B cell (primary cell): ENCODE results near the gene PODNL1. TPM values are rescaled to one million over a fixed set of nuclear protein-coding genes. Genes with fewer than 3 reads are reported as not detected.

Experiments
- ATAC-seq: fragments of 200-7000 bp; cut with Tn5 transposase; one replicate; pipeline ENCODE4 v1.10.0; 2021; ENCODE audit warnings: low read depth, mild to moderate bottlenecking, moderate number of reproducible peaks, moderate library complexity
- CTCF ChIA-PET: fragments of 350-600 bp; sonication (Branson Sonifier 250); formaldehyde crosslinking; loops from one replicate; lab custom pipeline; 2021; ENCODE audit warnings: antibody characterized with exemption, inconsistent platforms; lab: Charles Lee
- POLR2A ChIA-PET: fragments of 350-600 bp; sonication (Branson Sonifier 250); formaldehyde crosslinking; loops from one replicate; lab custom pipeline; 2021; ENCODE audit warnings: antibody characterized with exemption; lab: Charles Lee
- DNase-seq: peaks from one replicate; pipeline ENCODE4 v3.0.0; 2013
- H2AFZ ChIP-seq: 2 replicates; pipeline ENCODE4 v1.6.1; 2012; ENCODE audit warnings: mild to moderate bottlenecking, low read depth, low read length; ENCODE audit not compliant: insufficient read depth, poor library complexity, severe bottlenecking
- H3K27ac ChIP-seq, 2 donors: 1 replicate in 1 of 2; 2 replicates in 1 of 2; pipeline ENCODE4 v1.5.1; 2012 to 2013; ENCODE audit warnings: low read length in 2 of 2, mild to moderate bottlenecking in 2 of 2, moderate library complexity in 1 of 2
- H3K27me3 ChIP-seq, 4 experiments: fragments of 200-600 bp in 1 of 4; sonication (generic) in 1 of 4; replicated peaks in 1 of 4; 1 replicate in 2 of 4; 2 replicates in 2 of 4; pipeline versions ENCODE4 v1.6.1 to v1.7.0; 2013 to 2016; ENCODE audit warnings: low read length in 3 of 4, mild to moderate bottlenecking in 2 of 4, mixed read lengths in 1 of 4, moderate library complexity in 1 of 4; ENCODE audit not compliant: insufficient read depth in 4 of 4, control insufficient read depth in 3 of 4; ENCODE audit errors: control extremely low read depth in 1 of 4
- H3K36me3 ChIP-seq, 2 experiments: replicated peaks in 1 of 2; 1 replicate in 1 of 2; 2 replicates in 1 of 2; pipeline versions ENCODE4 v1.6.1 to v1.7.1; 2013; ENCODE audit warnings: low read length in 1 of 2; ENCODE audit not compliant: insufficient read depth in 2 of 2, control insufficient read depth in 1 of 2; ENCODE audit errors: control extremely low read depth in 1 of 2, extremely low read depth in 1 of 2
- H3K4me1 ChIP-seq, 2 donors: fragments of 200-600 bp in 1 of 2; sonication (generic) in 1 of 2; 1 replicate in 1 of 2; 2 replicates in 1 of 2; pipeline versions ENCODE4 v1.5.1 to v1.6.1; 2013 to 2017; ENCODE audit warnings: low read length in 2 of 2; ENCODE audit not compliant: control insufficient read depth in 2 of 2, insufficient read depth in 2 of 2
- H3K4me2 ChIP-seq: replicated peaks from 2 replicates; pipeline ENCODE3; 2012; ENCODE audit warnings: mild to moderate bottlenecking, low read depth, low read length; ENCODE audit not compliant: poor library complexity, severe bottlenecking
- H3K4me3 ChIP-seq, 5 experiments: fragments of 200-600 bp in 1 of 5; sonication (generic) in 1 of 5; 1 replicate in 3 of 5; 2 replicates in 2 of 5; pipeline versions ENCODE4 v1.5.1 to v1.7.0; 2011 to 2016; ENCODE audit warnings: low read length in 4 of 5, mild to moderate bottlenecking in 4 of 5, low read depth in 2 of 5, control low read depth in 1 of 5, moderate library complexity in 1 of 5; ENCODE audit not compliant: insufficient read depth in 1 of 5; ENCODE audit errors: control extremely low read depth in 1 of 5, extremely low read depth in 1 of 5
- H3K79me2 ChIP-seq: fragments of 200-600 bp; sonication (generic); one replicate; pipeline ENCODE4 v1.6.0; 2016; ENCODE audit warnings: low read length; ENCODE audit not compliant: control insufficient read depth, insufficient read depth
- H3K9ac ChIP-seq: fragments of 200-600 bp; sonication (generic); 2 replicates; pipeline ENCODE4 v1.6.1; 2017; ENCODE audit warnings: mild to moderate bottlenecking, low read length, moderate library complexity
- H3K9me3 ChIP-seq, 3 donors: one replicate each; pipeline versions ENCODE4 v1.6.1 to v1.7.1; 2013; ENCODE audit warnings: low read length in 2 of 3; ENCODE audit not compliant: control insufficient read depth in 2 of 3, insufficient read depth in 1 of 3; ENCODE audit errors: control extremely low read depth in 1 of 3
- H4K20me1 ChIP-seq: 2 replicates; pipeline ENCODE4 v1.6.0; 2012; ENCODE audit warnings: mild to moderate bottlenecking, low read length; ENCODE audit not compliant: insufficient read depth, control insufficient read depth, poor library complexity, severe bottlenecking
- H3K27ac Mint-ChIP-seq: one replicate; pipeline ENCODE4 v1.8.0; 2021; ENCODE audit warnings: mixed read lengths
- H3K27me3 Mint-ChIP-seq: one replicate; pipeline ENCODE4 v1.8.0; 2021; ENCODE audit warnings: mixed read lengths
- H3K4me1 Mint-ChIP-seq: one replicate; pipeline ENCODE4 v1.8.0; 2021; ENCODE audit warnings: mixed read lengths
- H3K4me3 Mint-ChIP-seq: one replicate; pipeline ENCODE4 v1.8.0; 2021; ENCODE audit warnings: mixed read lengths
- H3K9me3 Mint-ChIP-seq: one replicate; pipeline ENCODE4 v1.8.0; 2022; ENCODE audit warnings: mixed read lengths; ENCODE audit not compliant: insufficient read depth
- CTCF ChIP-seq: fragments of 200-600 bp; IDR thresholded peaks from one replicate; pipeline ENCODE4 v1.8.0; 2022; ENCODE audit warnings: antibody characterized with exemption, mild to moderate bottlenecking
- EZH2 ChIP-seq: IDR thresholded peaks from 2 replicates; pipeline ENCODE4 v1.6.1; 2012; ENCODE audit warnings: borderline replicate concordance, low read depth, mild to moderate bottlenecking, moderate library complexity, low read length; ENCODE audit not compliant: insufficient read depth, poor library complexity, severe bottlenecking
- WGBS: methylation state at CpG from one replicate; pipeline ENCODE4 v1.1.5; 2013; ENCODE audit warnings: missing lambda C conversion rate; ENCODE audit not compliant: insufficient coverage; 5-methylcytosine and 5-hydroxymethylcytosine counted together
- intact Hi-C: fragments of 100-400 bp; cut with micrococcal nuclease; formaldehyde crosslinking; loops from one replicate; pipeline ENCODE4 v1.10.0; 2022
- polyA minus RNA-seq: library from RNA; depleted of rRNA, polyadenylated mRNA; stranded (reverse); fragments of >200 nt; gene quantifications from 2 replicates; pipeline ENCODE4 v1.2.3, GENCODE V29; 2012
- polyA plus RNA-seq: library from polyadenylated mRNA; depleted of rRNA; stranded (reverse); fragments of >200 nt; gene quantifications from 2 replicates; pipeline ENCODE4 v1.2.3, GENCODE V29; 2012
- total RNA-seq, 2 donors: library from RNA; stranded (reverse); fragments of 120-200 nt in 1 of 2; gene quantifications; 1 replicate in 1 of 2; 2 replicates in 1 of 2; pipeline versions ENCODE4 v1.2.3 to v1.2.4, GENCODE V29; 2013 to 2022

The PODNL1 gene, protein sequence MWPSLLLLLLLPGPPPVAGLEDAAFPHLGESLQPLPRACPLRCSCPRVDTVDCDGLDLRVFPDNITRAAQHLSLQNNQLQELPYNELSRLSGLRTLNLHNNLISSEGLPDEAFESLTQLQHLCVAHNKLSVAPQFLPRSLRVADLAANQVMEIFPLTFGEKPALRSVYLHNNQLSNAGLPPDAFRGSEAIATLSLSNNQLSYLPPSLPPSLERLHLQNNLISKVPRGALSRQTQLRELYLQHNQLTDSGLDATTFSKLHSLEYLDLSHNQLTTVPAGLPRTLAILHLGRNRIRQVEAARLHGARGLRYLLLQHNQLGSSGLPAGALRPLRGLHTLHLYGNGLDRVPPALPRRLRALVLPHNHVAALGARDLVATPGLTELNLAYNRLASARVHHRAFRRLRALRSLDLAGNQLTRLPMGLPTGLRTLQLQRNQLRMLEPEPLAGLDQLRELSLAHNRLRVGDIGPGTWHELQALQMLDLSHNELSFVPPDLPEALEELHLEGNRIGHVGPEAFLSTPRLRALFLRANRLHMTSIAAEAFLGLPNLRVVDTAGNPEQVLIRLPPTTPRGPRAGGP
- total RNA-seq (not detected in 2 replicates), polyA plus RNA-seq (0.13 TPM in 1 of 2 replicates, not detected in the other), polyA minus RNA-seq (0.14 TPM in 1 of 2 replicates, not detected in the other)
- total RNA-seq (2013): not detected

DNA sequence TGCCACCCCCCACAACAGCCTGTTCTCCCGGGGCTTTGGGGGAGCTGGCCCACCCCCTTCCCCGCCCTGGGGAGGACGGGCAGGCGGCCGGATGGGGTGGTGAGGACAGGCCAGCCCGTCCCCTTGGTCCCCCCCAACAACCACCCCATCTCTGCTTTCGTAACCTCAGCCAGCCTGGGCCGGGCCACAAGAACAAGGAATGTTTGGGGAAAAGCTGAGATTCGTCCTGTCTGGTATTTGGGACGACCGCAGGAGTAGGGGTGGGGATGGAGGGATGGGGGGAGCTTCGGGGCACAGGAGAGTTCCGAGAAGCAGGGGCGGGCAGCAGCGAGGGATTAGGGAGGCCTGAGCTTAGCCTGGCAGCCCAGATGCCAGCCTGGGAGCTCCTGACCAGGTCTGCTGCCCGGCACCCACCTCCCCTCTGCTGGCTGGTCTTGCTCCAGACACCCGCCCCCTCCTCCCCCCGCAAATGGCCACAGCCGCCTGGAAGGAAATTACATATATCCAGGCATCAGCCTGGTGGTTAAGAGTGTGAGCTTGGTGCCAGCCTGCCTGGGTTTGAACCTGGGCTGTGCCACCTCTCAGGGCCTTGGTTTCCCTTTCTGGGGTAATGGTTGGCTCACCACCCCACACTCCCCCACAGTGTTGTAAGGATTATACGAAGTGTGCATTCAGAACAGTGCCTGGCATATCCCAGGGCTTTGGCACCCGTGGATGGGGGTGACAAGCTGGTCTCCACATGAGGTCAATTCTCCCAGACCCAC is at the start of gene PODNL1:
TSS of gene PODNL1 (minus strand) at position 117 of the 764 bp plus-strand sequence. CDS start 236 bp downstream, outside the sequence.
- Histone ChIP-seq H3K36me3 (no peaks in the 10 kb centered on the region), H3K79me2 (no peaks in the 10 kb centered on the region), H4K20me1 (no peaks in the 10 kb centered on the region), H3K4me1 (peaks cover 0 to 4% of the 10 kb centered on the region in 2 donors), H2AFZ (no peak within 1 kb of the TSS), H3K9me3 (peaks cover 0 to 6% (median 0%) of the 10 kb centered on the region in 3 donors), H3K9ac (no peak within 1 kb of the TSS), H3K27me3 (peaks cover 0 to 22% (median 10%) of the 10 kb centered on the region in 4 experiments), H3K27ac (no peak within 1 kb of the TSS), H3K4me3 (no peak within 1 kb of the TSS), H3K4me2 (no peak within 1 kb of the TSS)
- POLR2A ChIA-PET: interaction anchor here (0.5 to 0.6 kb wide), 3 partner anchors 109 to 702 kb away, joined by 3 to 5 read pairs (median 3); no protein-coding TSS in a partner anchor
- Mint-ChIP-seq H3K27ac (no peak within 1 kb of the TSS), H3K4me3 (no peak within 1 kb of the TSS), H3K27me3 (peaks cover 16% of the 10 kb centered on the region), H3K4me1 (peaks cover 10% of the 10 kb centered on the region), H3K9me3 (no peaks in the 10 kb centered on the region)
- ATAC-seq (no peak), DNase-seq (no peak)
- CTCF ChIA-PET: interaction anchor here (0.6 kb wide), 1 partner anchor 153 kb away, joined by 4 read pairs; no protein-coding TSS in a partner anchor
- intact Hi-C loops: no loop called here
- TF ChIP-seq CTCF (no peak), EZH2 (no peak)
- 27% methylated on average over 3 of the region's 21 CpGs for WGBS
